HG03432 (cell line): ENCODE measurements around the gene RAPGEF1.

ENCODE experiments used
- ATAC-seq: cut with Tn5 transposase; IDR thresholded peaks from one replicate; pipeline ENCODE4 v1.9.1; 2021; ENCODE audit warnings: mild to moderate bottlenecking, moderate library complexity; ENCODE audit not compliant: unreplicated experiment

RAPGEF1 gene

GRCh38 chr9:131545003-131545785 lies 194.7 kb downstream of the RAPGEF1 start, which contains the start of gene PRRT1B:
PRRT1B (plus strand) TSS chr9:131545523; CDS start chr9:131545616, 93 bp downstream.
- ATAC-seq, result no peak

- no peak for ATAC-seq
These were observed 196.7 kb downstream of the RAPGEF1 start for GRCh38 chr9:131543141-131543540.

DNA sequence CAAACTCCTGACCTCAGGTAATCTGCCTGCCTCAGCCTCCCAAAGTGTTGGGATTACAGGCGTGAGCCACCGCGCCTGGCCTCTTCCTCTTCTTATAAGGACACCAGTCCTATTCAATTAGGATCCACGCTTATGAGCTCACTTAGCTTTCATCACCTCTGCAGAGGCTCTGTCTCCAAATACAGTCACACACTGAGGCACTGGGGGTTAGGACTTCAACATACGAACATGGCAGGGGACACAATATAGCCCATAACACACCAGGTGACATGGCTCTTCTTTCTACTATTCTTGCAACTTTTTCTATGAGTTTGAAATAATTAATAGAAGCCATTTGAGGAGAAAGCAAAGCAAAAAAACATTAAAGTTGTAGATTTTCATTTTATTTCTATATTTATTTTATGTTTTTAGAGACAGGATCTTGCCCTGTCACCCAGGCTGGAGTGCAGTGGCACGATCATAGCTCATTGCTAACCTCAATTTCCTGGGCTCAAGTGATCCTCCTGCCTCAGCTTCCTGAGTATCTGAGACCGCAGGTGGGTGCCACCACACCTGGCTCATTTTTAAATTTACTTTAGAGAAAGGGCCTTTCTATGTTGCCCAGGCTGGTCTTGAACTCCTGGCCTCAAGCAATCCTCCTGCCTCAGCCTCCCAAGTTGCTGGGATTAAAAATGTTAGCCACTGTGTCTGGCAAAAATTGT lies 200.5 kb downstream of the RAPGEF1 start:
- no peak for ATAC-seq

GRCh38 chr9:131537946-131538345 lies 201.9 kb downstream of the RAPGEF1 start:
- no peak for ATAC-seq

DNA sequence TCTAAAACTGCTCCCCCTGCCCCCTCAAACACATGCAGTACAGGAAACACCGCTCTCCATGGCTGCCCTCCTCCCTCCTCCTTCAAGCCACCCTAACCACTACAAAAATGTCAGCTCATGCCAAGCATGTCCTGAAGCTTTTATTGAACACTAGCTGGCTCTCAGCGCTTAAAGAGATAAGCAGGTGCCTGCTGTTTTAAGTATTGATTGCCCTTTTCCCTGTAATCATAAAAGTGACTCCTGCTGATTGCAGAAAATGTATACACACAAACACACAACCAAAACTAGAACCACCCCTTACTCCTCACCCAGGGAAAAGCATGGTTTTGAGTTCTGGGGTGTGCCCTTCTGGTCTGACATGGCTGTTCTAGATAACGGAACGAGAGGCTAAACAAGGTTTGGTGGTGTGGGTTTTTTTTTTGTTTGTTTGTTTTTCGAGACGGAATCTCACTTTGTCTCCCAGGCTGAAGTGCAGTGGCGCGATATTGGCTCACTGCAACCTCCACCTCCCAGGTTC lies 205.1 kb downstream of the RAPGEF1 start:
- no peak for ATAC-seq

DNA sequence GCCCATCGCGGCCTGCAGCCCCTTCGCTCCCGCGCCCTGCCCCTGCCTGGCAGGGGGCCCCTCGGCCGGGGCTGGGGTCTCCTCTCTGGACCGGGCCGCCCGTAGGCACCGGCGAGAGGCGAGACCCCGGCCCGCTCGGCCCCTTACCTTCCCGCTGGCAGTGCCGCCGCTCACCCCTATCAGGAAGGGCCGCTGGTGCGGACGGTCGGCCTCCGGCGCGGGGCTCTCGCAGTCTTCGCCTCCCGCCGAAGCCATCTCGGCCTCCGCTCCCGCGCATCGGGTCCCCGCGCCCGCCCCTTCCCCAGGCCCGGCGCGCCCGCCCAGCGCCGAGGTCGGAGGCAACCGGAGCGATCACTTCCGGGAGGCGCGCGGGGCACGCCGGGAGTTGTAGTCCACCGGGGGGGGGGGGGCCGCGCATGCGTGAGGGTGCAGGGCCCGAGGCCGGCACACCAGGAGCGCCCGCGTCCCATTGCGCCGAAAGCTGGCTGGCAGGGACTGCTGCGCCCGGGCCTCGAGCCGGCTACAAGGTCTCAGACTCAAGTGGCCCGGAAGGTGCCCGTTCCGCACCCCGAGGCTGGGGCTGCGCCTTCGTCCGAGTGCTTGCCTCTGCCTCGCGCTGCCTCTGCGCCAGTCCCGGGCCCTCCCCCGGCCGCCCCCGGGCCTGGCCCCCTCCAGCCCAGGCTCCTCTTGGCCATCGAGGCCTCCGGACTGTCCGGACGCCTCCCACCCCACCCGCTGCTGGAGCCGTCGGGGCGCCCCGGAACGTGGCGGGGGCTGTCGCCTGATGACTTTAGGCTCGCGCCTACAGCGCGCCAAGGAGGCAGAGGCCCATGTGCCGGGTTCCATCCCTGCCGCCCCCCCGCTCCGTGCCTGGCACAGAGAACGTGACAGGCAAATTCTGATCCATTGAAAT lies 208.7 kb downstream of the RAPGEF1 start, which contains the start of gene UCK1:
UCK1 (minus strand) TSS at position 344 of the 913 bp plus-strand sequence; CDS start at position 255, 89 bp downstream.
- peak; percentile 88 for ATAC-seq

GRCh38 chr9:131530546-131530919 lies 209.3 kb downstream of the RAPGEF1 start:
- ATAC-seq, result peak; percentile 30

DNA sequence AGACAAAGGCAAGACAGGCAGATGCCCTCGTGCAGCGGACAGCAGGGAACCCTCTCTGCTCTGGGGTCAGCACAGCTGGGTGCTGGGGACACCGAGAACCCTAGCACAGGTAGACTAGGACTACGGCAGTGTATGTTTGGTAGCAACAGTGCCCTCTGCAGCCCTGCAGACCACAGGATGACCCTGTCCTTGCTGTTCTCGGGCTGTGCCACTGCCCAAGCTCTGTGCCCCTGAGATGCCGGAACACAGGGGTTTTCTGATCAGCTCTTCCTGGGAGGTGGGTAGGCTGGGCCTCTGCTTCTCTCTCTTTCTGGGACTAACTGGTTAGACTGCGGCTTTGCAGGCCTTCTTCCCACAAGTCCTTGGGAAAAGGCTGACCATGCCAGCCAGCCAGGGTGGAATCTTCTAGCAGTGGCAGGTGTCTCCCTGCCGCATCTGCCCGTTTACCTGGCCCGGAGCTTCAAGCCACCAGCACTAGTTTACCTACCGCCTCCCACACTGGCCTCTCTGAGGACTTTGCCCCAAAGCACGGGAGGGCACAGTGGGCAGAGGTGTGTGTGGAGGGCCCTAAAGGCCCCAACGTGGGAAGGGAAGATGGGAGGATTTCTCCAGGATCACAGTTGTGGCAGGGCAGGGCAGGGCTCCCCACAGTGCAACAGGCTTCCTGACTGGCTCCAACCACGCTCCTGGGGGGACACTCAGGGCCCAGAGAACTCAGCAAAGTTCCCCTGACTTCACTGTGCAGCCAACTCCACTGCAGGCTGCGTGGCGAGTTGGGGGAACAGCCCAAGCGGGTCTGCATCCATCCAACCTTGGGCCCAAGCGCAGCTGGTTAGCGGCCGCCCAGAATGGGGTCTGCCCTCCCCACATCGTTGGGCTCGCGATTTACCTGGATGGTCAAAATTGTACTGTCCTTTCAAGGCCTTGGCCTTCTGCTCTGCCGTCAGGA lies 210.0 kb downstream of the RAPGEF1 start:
- ATAC-seq, result peak; percentile 4

DNA sequence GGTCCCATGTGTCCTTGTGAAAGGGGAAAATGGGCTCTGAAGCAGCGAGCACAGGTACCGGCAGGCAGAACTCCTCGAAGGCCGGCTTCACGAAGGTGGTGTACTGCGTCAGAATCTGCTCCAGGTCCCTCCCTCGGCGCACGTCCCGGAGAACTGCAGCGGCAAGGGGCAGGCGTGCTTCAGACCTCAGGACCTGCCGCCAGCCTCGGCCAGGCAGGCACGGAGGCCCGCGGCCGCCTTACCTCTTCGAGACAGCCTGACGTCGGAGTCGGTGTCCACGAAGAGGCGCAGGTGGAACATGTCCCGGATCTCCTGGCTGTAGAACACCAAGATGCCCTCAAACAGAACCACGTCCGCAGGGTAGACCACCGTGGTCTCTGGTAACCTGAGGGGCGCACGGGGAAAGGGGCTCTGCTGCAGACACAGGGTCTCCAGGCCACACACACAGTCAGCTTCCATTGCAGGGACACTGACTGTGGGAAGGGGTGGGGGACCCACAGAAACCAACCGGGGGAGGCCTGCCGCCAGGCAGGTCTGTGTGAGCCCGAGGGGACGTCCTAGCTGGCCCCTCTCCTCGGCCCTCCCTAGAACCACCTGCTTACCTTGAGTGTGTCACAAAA lies 210.9 kb downstream of the RAPGEF1 start:
- ATAC-seq, result no peak

DNA sequence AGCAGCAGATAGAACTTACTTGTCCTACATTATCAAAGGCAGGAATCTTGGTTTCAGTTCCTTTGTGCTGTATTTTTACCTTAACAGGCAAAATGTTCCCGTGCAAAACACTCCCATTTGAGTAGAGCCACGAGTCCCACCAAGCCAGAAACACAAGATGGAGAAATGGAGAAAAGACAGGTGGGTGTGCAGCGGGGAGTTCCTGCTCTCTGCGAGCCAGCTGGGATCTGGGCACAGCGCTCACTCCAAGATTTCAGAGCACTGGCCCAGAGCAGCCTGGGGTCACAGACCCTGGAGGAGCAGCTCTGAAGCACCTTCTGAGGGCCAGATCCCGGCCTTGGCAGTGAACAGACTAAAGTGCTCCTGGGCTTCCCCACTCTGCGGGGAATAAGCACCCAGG lies 211.7 kb downstream of the RAPGEF1 start:
- no peak for ATAC-seq
